HG02763 (cell line): ENCODE data around the gene PPIF.
"Not testable (repeated sequence)": the region's sequence is repeated elsewhere in the genome, so short reads cannot be mapped to it uniquely, and the experiment has no call there.

Source experiments
- ATAC-seq: cut with Tn5 transposase; IDR thresholded peaks from one replicate; pipeline ENCODE4 v1.9.1; 2021; ENCODE audit warnings: mild to moderate bottlenecking, moderate library complexity; ENCODE audit not compliant: unreplicated experiment

The PPIF gene

GRCh38 chr10:79329529-79329928 is 17.7 kb upstream of the PPIF start:
- ATAC-seq = no peak

- no peak for ATAC-seq
Measured at GRCh38 chr10:79331226-79331625, 16.0 kb upstream of the PPIF start.

GRCh38 chr10:79331709-79332108 is 15.6 kb upstream of the PPIF start:
- ATAC-seq = peak; percentile 75

- not testable (repeated sequence) for ATAC-seq
Measured at GRCh38 chr10:79332610-79333315, 14.5 kb upstream of the PPIF start.

- no peak for ATAC-seq
Measured at GRCh38 chr10:79333513-79333912, 13.8 kb upstream of the PPIF start.

- no peak for ATAC-seq
Measured at GRCh38 chr10:79334573-79334972, 12.7 kb upstream of the PPIF start.

- ATAC-seq = no peak
Measured at GRCh38 chr10:79335094-79335469, 12.2 kb upstream of the PPIF start.

GRCh38 chr10:79335470-79336235 is 11.6 kb upstream of the PPIF start:
- no peak for ATAC-seq

- ATAC-seq = no peak
Measured at GRCh38 chr10:79336276-79336675, 11.0 kb upstream of the PPIF start.

- no peak for ATAC-seq
Measured at GRCh38 chr10:79336739-79337138, 10.5 kb upstream of the PPIF start.

- not testable (repeated sequence) for ATAC-seq
Measured at GRCh38 chr10:79337783-79338469, 9.3 kb upstream of the PPIF start.

GRCh38 chr10:79339266-79339665 is 8.0 kb upstream of the PPIF start:
- no peak for ATAC-seq

GRCh38 chr10:79340646-79341244 is 6.5 kb upstream of the PPIF start:
- no peak for ATAC-seq

GRCh38 chr10:79342295-79342761 is 4.9 kb upstream of the PPIF start:
- ATAC-seq = no peak

GRCh38 chr10:79342811-79343561 is 4.3 kb upstream of the PPIF start:
- no peak for ATAC-seq

- ATAC-seq = no peak
Measured at GRCh38 chr10:79344502-79345195, 2.6 kb upstream of the PPIF start.

GRCh38 chr10:79345241-79346011 is 1.8 kb upstream of the PPIF start:
- no peak for ATAC-seq

GRCh38 chr10:79346012-79346340 is 1.3 kb upstream of the PPIF start:
- ATAC-seq = no peak
